ENCODE measurements around the gene COPS2. TPM values are rescaled to one million over a fixed set of nuclear protein-coding genes. Genes with fewer than 3 reads are reported as not detected.

The COPS2 gene
- total and polyA plus RNA-seq, 2 of the 13 experiments (the other 11 are each of a cell fraction or from before 2014, with no cell fraction given) = 37.8 to 66.3 TPM

DNA sequence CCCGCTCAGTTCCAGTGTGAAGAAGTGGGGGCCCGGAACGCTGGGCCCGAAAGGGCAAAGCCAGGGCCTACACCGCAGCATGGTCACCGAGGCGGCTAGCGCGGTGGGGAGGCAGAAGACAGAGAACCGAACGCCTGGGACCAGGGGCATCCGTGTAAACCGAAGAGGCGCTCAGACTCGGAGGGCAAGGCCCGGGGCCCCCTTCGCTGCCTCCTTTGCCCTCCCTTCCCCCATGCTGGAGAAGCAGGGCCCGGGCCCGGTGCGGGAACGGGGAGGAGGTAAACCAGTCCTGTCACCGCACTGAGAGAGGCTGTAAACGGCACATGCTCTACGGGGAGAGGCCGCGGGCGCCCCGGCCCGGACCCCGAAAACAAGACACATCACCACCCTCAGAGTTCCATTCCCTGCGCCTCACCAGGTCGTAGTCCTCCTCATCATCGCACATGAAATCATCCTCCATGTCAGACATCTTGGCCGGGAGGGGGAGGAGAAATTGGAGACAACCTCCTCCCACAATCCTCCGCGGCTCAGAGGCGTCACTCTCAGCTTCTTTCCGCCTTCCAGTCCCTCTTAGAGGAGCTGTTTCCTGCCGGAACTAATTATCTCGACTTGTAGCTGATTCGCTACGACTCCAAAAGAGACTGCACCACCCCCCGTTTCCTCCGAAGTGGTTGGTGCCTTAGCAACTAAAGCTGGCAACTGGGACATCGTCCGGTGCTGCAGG is at the start of gene COPS2 (continued):
- no peak for TF ChIP-seq HES4 (CRISPR knock-in tag; IDR thresholded peaks at IDR 0.05; ENCODE audit: borderline replicate concordance)
- no peak for TF ChIP-seq ZNF670 (CRISPR knock-in tag; IDR thresholded peaks at IDR 0.05; ENCODE audit: borderline replicate concordance)
- peak; percentile 86 for TF ChIP-seq ATF2 (CRISPR knock-in tag; IDR thresholded peaks at IDR 0.05)
- peak; percentile 20; the same call in 1 of the 2 replicates for TF ChIP-seq ZNF784 (CRISPR knock-in tag; IDR thresholded peaks at IDR 0.05; ENCODE audit: borderline replicate concordance)
- TF ChIP-seq, protein P1, sequence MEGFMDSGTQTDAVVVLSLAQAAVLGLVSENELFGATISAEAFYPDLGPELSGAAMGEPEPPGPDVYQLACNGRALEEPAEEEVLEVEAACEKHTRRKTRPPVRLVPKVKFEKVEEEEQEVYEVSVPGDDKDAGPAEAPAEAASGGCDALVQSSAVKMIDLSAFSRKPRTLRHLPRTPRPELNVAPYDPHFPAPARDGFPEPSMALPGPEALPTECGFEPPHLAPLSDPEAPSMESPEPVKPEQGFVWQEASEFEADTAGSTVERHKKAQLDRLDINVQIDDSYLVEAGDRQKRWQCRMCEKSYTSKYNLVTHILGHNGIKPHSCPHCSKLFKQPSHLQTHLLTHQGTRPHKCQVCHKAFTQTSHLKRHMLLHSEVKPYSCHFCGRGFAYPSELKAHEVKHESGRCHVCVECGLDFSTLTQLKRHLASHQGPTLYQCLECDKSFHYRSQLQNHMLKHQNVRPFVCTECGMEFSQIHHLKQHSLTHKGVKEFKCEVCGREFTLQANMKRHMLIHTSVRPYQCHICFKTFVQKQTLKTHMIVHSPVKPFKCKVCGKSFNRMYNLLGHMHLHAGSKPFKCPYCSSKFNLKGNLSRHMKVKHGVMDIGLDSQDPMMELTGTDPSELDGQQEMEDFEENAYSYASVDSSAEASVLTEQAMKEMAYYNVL (CRISPR knock-in tag; IDR thresholded peaks at IDR 0.05; ENCODE audit: borderline replicate concordance) = peak; percentile 47; the same call in 1 of the 2 replicates
- no peak for TF ChIP-seq JARID2 (CRISPR knock-in tag; IDR thresholded peaks at IDR 0.05; ENCODE audit: insufficient replicate concordance)
- TF ChIP-seq ZNF777 (CRISPR knock-in tag; IDR thresholded peaks at IDR 0.05) = peak; percentile 21; the same call in 1 of the 2 replicates
- TF ChIP-seq ZNF614 (CRISPR knock-in tag; IDR thresholded peaks at IDR 0.05; ENCODE audit: borderline replicate concordance) = peak; percentile 95
- peak; percentile 52; the same call in 1 of the 2 replicates for TF ChIP-seq CREBL2 (CRISPR knock-in tag; IDR thresholded peaks at IDR 0.05; ENCODE audit: borderline replicate concordance)
- peak; percentile 77; the same call in 1 of the 2 replicates for TF ChIP-seq ZNF792 (CRISPR knock-in tag; IDR thresholded peaks at IDR 0.05)
- TF ChIP-seq GMEB1 (CRISPR knock-in tag; IDR thresholded peaks at IDR 0.05; ENCODE audit: borderline replicate concordance) = peak; percentile 46; the same call in 1 of the 2 replicates
- no peak for TF ChIP-seq CC2D1A (CRISPR knock-in tag; IDR thresholded peaks at IDR 0.05)
- TF ChIP-seq ARID2 (CRISPR knock-in tag; IDR thresholded peaks at IDR 0.05; ENCODE audit: borderline replicate concordance) = no peak
- peak; percentile 89 for TF ChIP-seq ETV5 (CRISPR knock-in tag; IDR thresholded peaks at IDR 0.05; ENCODE audit: borderline replicate concordance)
- peak; percentile 80 for TF ChIP-seq PHF5A (CRISPR knock-in tag; IDR thresholded peaks at IDR 0.05; ENCODE audit: low read depth, unreplicated experiment)
- peak; percentile 94 for TF ChIP-seq ZFX (CRISPR knock-in tag; IDR thresholded peaks at IDR 0.05; ENCODE audit: low read depth)
- TF ChIP-seq, protein P2, sequence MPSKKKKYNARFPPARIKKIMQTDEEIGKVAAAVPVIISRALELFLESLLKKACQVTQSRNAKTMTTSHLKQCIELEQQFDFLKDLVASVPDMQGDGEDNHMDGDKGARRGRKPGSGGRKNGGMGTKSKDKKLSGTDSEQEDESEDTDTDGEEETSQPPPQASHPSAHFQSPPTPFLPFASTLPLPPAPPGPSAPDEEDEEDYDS (CRISPR knock-in tag; IDR thresholded peaks at IDR 0.05) = no peak
- TF ChIP-seq IKZF4 (CRISPR knock-in tag; IDR thresholded peaks at IDR 0.05; ENCODE audit: borderline replicate concordance, low read depth, not compliant biosample characterization) = no peak
- 0 out of 2 replicates have a peak, but pooled peaks have one; percentile 64 for TF ChIP-seq ZNF775 (CRISPR knock-in tag; IDR thresholded peaks at IDR 0.05; ENCODE audit: borderline replicate concordance)
- 0 out of 2 replicates have a peak, but pooled peaks have one; percentile 14 for TF ChIP-seq ZNF558 (CRISPR knock-in tag; IDR thresholded peaks at IDR 0.05; ENCODE audit: borderline replicate concordance)
- no peak for TF ChIP-seq CEBPB (IDR thresholded peaks at IDR 0.05; ENCODE audit: borderline replicate concordance, low read depth, low read length)
- no peak for TF ChIP-seq KDM1A (CRISPR knock-in tag; IDR thresholded peaks at IDR 0.05)

All from HepG2 (cell line).